GM23338 (cell line): ENCODE data around the gene ANKRD27. TPM values are rescaled to one million over a fixed set of nuclear protein-coding genes. Genes with fewer than 3 reads are reported as not detected.

Source experiments
- ATAC-seq: fragments of 200-7000 bp; cut with Tn5 transposase; 3 replicates; pipeline ENCODE4 v1.9.1; 2020
- DNase-seq: peaks from one replicate; pipeline ENCODE4 v3.0.0-alpha.2; 2015; ENCODE audit warnings: low spot score
- H2AFZ ChIP-seq: fragments of 200-600 bp; sonication (generic); 2 replicates; pipeline ENCODE4 v1.8.0; 2016; ENCODE audit warnings: antibody characterized with exemption, mild to moderate bottlenecking, moderate library complexity
- H3F3A ChIP-seq: fragments of 200-600 bp; sonication (generic); replicated peaks from 2 replicates; pipeline ENCODE4 v1.8.0; 2017; ENCODE audit warnings: antibody characterized with exemption, mixed run types, low read depth
- H3K27ac ChIP-seq: fragments of 200-600 bp; sonication (generic); 2 replicates; pipeline ENCODE4 v1.6.1; 2016; ENCODE audit warnings: low read depth
- H3K27me3 ChIP-seq: fragments of 200-600 bp; sonication (generic); 2 replicates; pipeline ENCODE4 v1.8.0; 2016; ENCODE audit warnings: mild to moderate bottlenecking, mixed run types, moderate library complexity; ENCODE audit not compliant: insufficient read depth
- H3K36me3 ChIP-seq: fragments of 200-600 bp; sonication (generic); 2 replicates; pipeline ENCODE4 v1.8.0; 2016; ENCODE audit warnings: mild to moderate bottlenecking; ENCODE audit not compliant: insufficient read depth
- H3K4me1 ChIP-seq: fragments of 200-600 bp; sonication (generic); 2 replicates; pipeline ENCODE4 v1.8.0; 2016; ENCODE audit warnings: mild to moderate bottlenecking, moderate library complexity; ENCODE audit not compliant: insufficient read depth
- H3K4me2 ChIP-seq: fragments of 200-600 bp; sonication (generic); 2 replicates; pipeline ENCODE4 v1.7.1; 2017; ENCODE audit warnings: mixed run types
- H3K4me3 ChIP-seq: fragments of 200-600 bp; sonication (generic); 2 replicates; pipeline ENCODE4 v1.6.1; 2016; ENCODE audit warnings: mixed run types
- H3K79me2 ChIP-seq: fragments of 200-600 bp; sonication (generic); replicated peaks from 2 replicates; pipeline ENCODE4 v1.8.0; 2017; ENCODE audit warnings: mild to moderate bottlenecking; ENCODE audit not compliant: insufficient read depth
- H3K9me2 ChIP-seq: fragments of 200-600 bp; sonication (generic); 2 replicates; pipeline ENCODE4 v1.8.0; 2017; ENCODE audit not compliant: insufficient read depth
- H4K20me1 ChIP-seq: fragments of 200-600 bp; sonication (generic); replicated peaks from 2 replicates; pipeline ENCODE4 v1.8.0; 2017; ENCODE audit warnings: mild to moderate bottlenecking; ENCODE audit not compliant: insufficient read depth
- H3K27ac Mint-ChIP-seq: 2 replicates; pipeline ENCODE4 v1.8.0; 2020; ENCODE audit warnings: inconsistent platforms, mild to moderate bottlenecking, moderate library complexity, mixed read lengths
- H3K27me3 Mint-ChIP-seq: 3 replicates; pipeline ENCODE4 v1.8.0; 2022; ENCODE audit warnings: low read depth, mild to moderate bottlenecking, moderate library complexity, mixed read lengths, inconsistent platforms; ENCODE audit not compliant: insufficient read depth, poor library complexity
- H3K36me3 Mint-ChIP-seq: 3 replicates; pipeline ENCODE4 v1.8.0; 2021; ENCODE audit warnings: low read depth, mild to moderate bottlenecking, inconsistent platforms, moderate library complexity, mixed read lengths
- H3K4me1 Mint-ChIP-seq: 3 replicates; pipeline ENCODE4 v1.8.0; 2020; ENCODE audit warnings: mild to moderate bottlenecking, inconsistent platforms, mixed read lengths
- H3K4me3 Mint-ChIP-seq: 3 replicates; pipeline ENCODE4 v1.8.0; 2021; ENCODE audit warnings: moderate library complexity, mild to moderate bottlenecking, inconsistent platforms, mixed read lengths
- H3K9me3 Mint-ChIP-seq: 3 replicates; pipeline ENCODE4 v1.8.0; 2020; ENCODE audit warnings: moderate library complexity, mild to moderate bottlenecking, inconsistent platforms, mixed read lengths
- CREB1 ChIP-seq: fragments of 250-450 bp; sonication (Bioruptor Pico); IDR thresholded peaks from 2 replicates; pipeline ENCODE4 v1.5.0; 2020; ENCODE audit warnings: low read depth, mild to moderate bottlenecking, moderate library complexity
- CTCF ChIP-seq, 2 experiments: fragments of 200-600 bp in 1 of 2; sonication (generic) in 1 of 2; conservative IDR thresholded peaks; 2 replicates each; pipeline versions ENCODE4 v1.5.1 to v1.6.1; 2016 to 2017; ENCODE audit warnings: antibody characterized with exemption in 2 of 2, low read depth in 2 of 2, mild to moderate bottlenecking in 2 of 2, moderate library complexity in 1 of 2
- ETS1 ChIP-seq: IDR thresholded peaks from 2 replicates; pipeline ENCODE4 v1.6.1; 2016; ENCODE audit warnings: antibody characterized with exemption
- EZH2 ChIP-seq: fragments of 200-600 bp; sonication (generic); IDR thresholded peaks from one replicate; pipeline ENCODE4 v1.8.0; 2017; ENCODE audit warnings: antibody characterized with exemption, mild to moderate bottlenecking, low read depth; ENCODE audit not compliant: unreplicated experiment
- EZH2phosphoT487 ChIP-seq: fragments of 200-600 bp; sonication (generic); IDR thresholded peaks from one replicate; pipeline ENCODE4 v1.8.1; 2018; ENCODE audit warnings: antibody characterized with exemption; ENCODE audit not compliant: unreplicated experiment
- JUNB ChIP-seq: IDR thresholded peaks from one replicate; pipeline ENCODE4 v1.6.1; 2016; ENCODE audit warnings: antibody characterized with exemption; ENCODE audit not compliant: unreplicated experiment
- NANOG ChIP-seq: IDR thresholded peaks from 2 replicates; pipeline ENCODE4 v1.6.1; 2016; ENCODE audit warnings: antibody characterized with exemption, borderline replicate concordance
- REST ChIP-seq: IDR thresholded peaks from one replicate; pipeline ENCODE4 v1.6.1; 2018; ENCODE audit warnings: antibody characterized with exemption; ENCODE audit not compliant: unreplicated experiment
- STAT1 ChIP-seq: IDR thresholded peaks from one replicate; pipeline ENCODE4 v1.6.1; 2016; ENCODE audit warnings: antibody characterized with exemption; ENCODE audit not compliant: unreplicated experiment
- ZNF114 ChIP-seq: fragments of 250-450 bp; sonication (Bioruptor Pico); IDR thresholded peaks from 2 replicates; pipeline ENCODE4 v1.5.0; 2020; ENCODE audit warnings: mild to moderate bottlenecking, moderate library complexity
- ZNF331 ChIP-seq: fragments of 250-450 bp; sonication (Bioruptor Pico); IDR thresholded peaks from 2 replicates; pipeline ENCODE4 v1.5.0; 2020; ENCODE audit warnings: low read depth, mild to moderate bottlenecking, moderate library complexity
- polyA plus RNA-seq: library from polyadenylated mRNA; unstranded; fragments of >200 nt; fragmentation: Nextera tagmentation; extraction: Ambion mirVana; gene quantifications from 2 replicates; pipeline ENCODE4 v1.2.1, GENCODE V29; 2016
- total RNA-seq: library from RNA; depleted of rRNA; stranded (reverse); fragments of >200 nt; shearing (Covaris generic); gene quantifications from 2 replicates; pipeline ENCODE4 v1.2.3, GENCODE V29; 2014

ANKRD27 gene
- total and polyA plus RNA-seq, 2 experiments from 2014 or later = 16.7 to 48.7 TPM

GRCh38 chr19:32711747-32712146 lies 36.8 kb upstream of the ANKRD27 start (continued):
- TF ChIP-seq REST = no peak
- no peak for TF ChIP-seq ZNF114 (CRISPR knock-in tag)
- TF ChIP-seq JUNB = no peak

GRCh38 chr19:32709032-32709431 lies 34.1 kb upstream of the ANKRD27 start:
- Histone ChIP-seq H3K9me2 (no peaks in the 10 kb centered on the region), H3F3A (no peaks in the 10 kb centered on the region), H3K27ac (no peak overlapping the region), H3K36me3 (0 out of 2 replicates have a peak, but pooled peaks cover 5% of the 10 kb centered on the region), H2AFZ (no peak overlapping the region), H3K27me3 (no peaks in the 10 kb centered on the region), H3K4me3 (no peak overlapping the region), H3K4me1 (no peaks in the 10 kb centered on the region), H4K20me1 (0 out of 2 replicates have a peak, but pooled peaks cover 2% of the 10 kb centered on the region), H3K79me2 (no peaks in the 10 kb centered on the region), H3K4me2 (no peak overlapping the region)
- Mint-ChIP-seq H3K4me3 (no peak overlapping the region), H3K27ac (no peak overlapping the region), H3K27me3 (peaks cover 4% of the 10 kb centered on the region), H3K4me1 (no peaks in the 10 kb centered on the region), H3K9me3 (peaks cover 8% of the 10 kb centered on the region), H3K36me3 (peaks cover 11% of the 10 kb centered on the region)
- DNase-seq = no peak
- no peak for ATAC-seq
- no peak for TF ChIP-seq ETS1
- no peak for TF ChIP-seq JUNB
- TF ChIP-seq ZNF331 = no peak
- TF ChIP-seq CTCF (conservative IDR thresholded peaks at IDR 0.05; ENCODE audit: low read depth in 2 of 2) = no peak
- no peak for TF ChIP-seq REST
- TF ChIP-seq NANOG = no peak
- no peak for TF ChIP-seq CREB1 (CRISPR knock-in tag)
- TF ChIP-seq ZNF114 (CRISPR knock-in tag) = no peak
- TF ChIP-seq STAT1 = no peak
- no peak for TF ChIP-seq EZH2
- TF ChIP-seq EZH2phosphoT487 = no peak
